Neuronal stem cell (in vitro differentiated cells): ENCODE results near the gene GYS1.

Source experiments
- DNase-seq: peaks from one replicate; pipeline ENCODE4 v3.0.0-alpha.2; 2013; ENCODE audit warnings: low spot score
- H2AFZ ChIP-seq: one replicate; pipeline ENCODE4 v1.6.1; 2013; ENCODE audit warnings: mild to moderate bottlenecking, low read length, inconsistent platforms
- H2AK5ac ChIP-seq: 2 replicates; pipeline ENCODE4 v1.6.1; 2013; ENCODE audit warnings: low read depth, mild to moderate bottlenecking, inconsistent platforms, low read length, moderate library complexity, mixed read lengths
- H2BK120ac ChIP-seq: 2 replicates; pipeline ENCODE4 v1.6.1; 2013; ENCODE audit warnings: low read depth, mild to moderate bottlenecking, inconsistent platforms, low read length, moderate library complexity, mixed read lengths
- H2BK12ac ChIP-seq: one replicate; pipeline ENCODE4 v1.6.1; 2013; ENCODE audit warnings: low read length, inconsistent platforms
- H2BK15ac ChIP-seq: 2 replicates; pipeline ENCODE4 v1.6.1; 2013; ENCODE audit warnings: mild to moderate bottlenecking, low read length, inconsistent platforms, mixed read lengths
- H2BK5ac ChIP-seq: one replicate; pipeline ENCODE4 v1.6.1; 2013; ENCODE audit warnings: inconsistent platforms, mild to moderate bottlenecking, low read length, moderate library complexity
- H3K14ac ChIP-seq: one replicate; pipeline ENCODE4 v1.6.1; 2013; ENCODE audit warnings: low read length, inconsistent platforms
- H3K18ac ChIP-seq: 2 replicates; pipeline ENCODE4 v1.6.1; 2013; ENCODE audit warnings: low read length, inconsistent platforms
- H3K23ac ChIP-seq: 2 replicates; pipeline ENCODE4 v1.6.1; 2013; ENCODE audit warnings: low read depth, mild to moderate bottlenecking, mixed read lengths, low read length, inconsistent platforms; ENCODE audit not compliant: poor library complexity
- H3K27ac ChIP-seq: replicated peaks from 3 replicates; pipeline ENCODE4 v1.5.1; 2013; ENCODE audit warnings: low read length, inconsistent platforms
- H3K27me3 ChIP-seq, 3 experiments: 2 replicates each; pipeline ENCODE4 v1.6.1; 2013; ENCODE audit warnings: low read length in 3 of 3, mild to moderate bottlenecking in 2 of 3, inconsistent platforms in 1 of 3, low read depth in 1 of 3, mixed read lengths in 1 of 3, moderate library complexity in 1 of 3; ENCODE audit not compliant: control insufficient read depth in 3 of 3, insufficient read depth in 3 of 3
- H3K36me3 ChIP-seq, 2 donors: replicated peaks in 1 of 2; 2 replicates each; pipeline ENCODE4 v1.6.1; 2013; ENCODE audit warnings: low read length in 2 of 2; ENCODE audit not compliant: control insufficient read depth in 2 of 2, insufficient read depth in 2 of 2
- H3K4ac ChIP-seq: 2 replicates; pipeline ENCODE4 v1.6.1; 2013; ENCODE audit warnings: inconsistent platforms, mild to moderate bottlenecking, low read length, moderate library complexity
- H3K4me1 ChIP-seq, 2 donors: 1 replicate in 1 of 2; 2 replicates in 1 of 2; pipeline ENCODE4 v1.6.1; 2013; ENCODE audit warnings: low read length in 2 of 2, low read depth in 1 of 2; ENCODE audit not compliant: control insufficient read depth in 2 of 2, insufficient read depth in 1 of 2
- H3K4me2 ChIP-seq: one replicate; pipeline ENCODE4 v1.6.1; 2013; ENCODE audit warnings: mild to moderate bottlenecking, low read length, inconsistent platforms; ENCODE audit not compliant: insufficient read depth, poor library complexity, severe bottlenecking
- H3K4me3 ChIP-seq, 2 donors: 2 replicates each; pipeline ENCODE4 v1.5.1; 2013; ENCODE audit warnings: low read length in 2 of 2, mild to moderate bottlenecking in 2 of 2, inconsistent platforms in 1 of 2, moderate library complexity in 1 of 2
- H3K79me1 ChIP-seq: one replicate; pipeline ENCODE4 v1.6.1; 2013; ENCODE audit warnings: low read depth, mild to moderate bottlenecking, inconsistent platforms, low read length, moderate library complexity
- H3K9ac ChIP-seq: one replicate; pipeline ENCODE4 v1.6.1; 2013; ENCODE audit warnings: mild to moderate bottlenecking, low read depth, low read length, inconsistent platforms; ENCODE audit not compliant: poor library complexity
- H3K9me3 ChIP-seq, 2 donors: replicated peaks in 1 of 2; 2 replicates each; pipeline versions ENCODE3 to v1.6.1; 2013; ENCODE audit warnings: low read length in 2 of 2, mild to moderate bottlenecking in 2 of 2, inconsistent platforms in 1 of 2, low read depth in 1 of 2, mixed read lengths in 1 of 2, moderate library complexity in 1 of 2; ENCODE audit not compliant: control insufficient read depth in 2 of 2, insufficient read depth in 1 of 2
- H4K8ac ChIP-seq: one replicate; pipeline ENCODE4 v1.6.1; 2013; ENCODE audit warnings: low read depth, mild to moderate bottlenecking, inconsistent platforms, low read length, moderate library complexity
- H4K91ac ChIP-seq: one replicate; pipeline ENCODE4 v1.6.1; 2013; ENCODE audit warnings: low read length, low read depth, mild to moderate bottlenecking, inconsistent platforms; ENCODE audit not compliant: poor library complexity
- WGBS, 2 donors: extraction: QIAGEN DNeasy Blood & Tissue Kit; methylation state at CpG; one replicate each; pipeline ENCODE4 v1.1.7; 2013; ENCODE audit warnings: missing lambda C conversion rate in 2 of 2, mixed read lengths in 1 of 2; ENCODE audit not compliant: insufficient read length in 2 of 2, insufficient replicate concordance in 1 of 2; ENCODE audit errors: extremely low coverage in 2 of 2; 5-methylcytosine and 5-hydroxymethylcytosine counted together

The GYS1 gene

DNA sequence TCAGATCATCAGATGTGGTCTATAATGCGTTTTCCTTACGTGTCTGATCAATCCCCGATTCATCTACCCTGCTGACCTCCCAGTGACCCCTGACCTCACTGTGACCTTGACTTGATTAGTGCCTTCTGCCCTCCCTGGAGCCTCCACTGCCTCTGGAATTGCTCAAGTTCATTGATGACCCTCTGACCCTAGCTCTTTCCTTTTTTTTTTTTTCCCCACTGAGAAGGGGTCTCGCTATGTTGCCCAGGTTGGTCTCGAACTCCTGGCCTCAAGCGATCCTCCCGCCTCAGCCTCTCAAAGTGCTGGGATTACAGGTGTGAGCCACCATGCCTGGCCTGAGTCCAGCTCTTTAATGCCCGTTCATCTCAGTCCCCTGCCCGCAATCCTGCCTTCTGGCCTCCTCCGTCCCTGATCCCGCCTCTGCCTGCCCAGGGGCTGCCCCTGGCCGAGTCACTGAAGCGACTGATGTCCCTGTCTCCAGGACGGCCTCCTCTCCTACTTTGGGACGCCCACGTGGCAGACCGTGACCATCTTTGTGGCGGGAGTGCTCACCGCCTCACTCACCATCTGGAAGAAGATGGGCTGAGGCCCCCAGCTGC is 32.0 kb downstream of the GYS1 start:
- Histone ChIP-seq H2BK5ac (peak overlapping the region; percentile 70), H2AK5ac (no peak overlapping the region), H3K27ac (no peak overlapping the region), H2BK12ac (peak overlapping the region; percentile 16), H3K4ac (no peak overlapping the region), H3K18ac (no peak overlapping the region), H4K8ac (no peak overlapping the region), H3K23ac (peak overlapping the region; percentile 22), H3K27me3 (no peaks in the 10 kb centered on the region), H3K4me1 (peaks cover 14 to 23% of the 10 kb centered on the region in 2 donors), H3K4me2 (no peak overlapping the region), H3K14ac (no peak overlapping the region), H4K91ac (no peak overlapping the region), H3K36me3 (peaks cover 8 to 41% of the 10 kb centered on the region in 2 donors), H3K79me1 (peaks cover 7% of the 10 kb centered on the region), H3K9ac (peak overlapping the region; percentile 63), H2BK15ac (no peak overlapping the region), H2BK120ac (peak overlapping the region; percentile 81), H3K9me3 (peaks cover 0 to under 1% of the 10 kb centered on the region in 2 donors), H3K4me3 (no peak overlapping the region), H2AFZ (no peak overlapping the region)
- DNase-seq: no peak
- WGBS, 2 donors: no CpG with 5 or more reads among the region's 19 CpGs

DNA sequence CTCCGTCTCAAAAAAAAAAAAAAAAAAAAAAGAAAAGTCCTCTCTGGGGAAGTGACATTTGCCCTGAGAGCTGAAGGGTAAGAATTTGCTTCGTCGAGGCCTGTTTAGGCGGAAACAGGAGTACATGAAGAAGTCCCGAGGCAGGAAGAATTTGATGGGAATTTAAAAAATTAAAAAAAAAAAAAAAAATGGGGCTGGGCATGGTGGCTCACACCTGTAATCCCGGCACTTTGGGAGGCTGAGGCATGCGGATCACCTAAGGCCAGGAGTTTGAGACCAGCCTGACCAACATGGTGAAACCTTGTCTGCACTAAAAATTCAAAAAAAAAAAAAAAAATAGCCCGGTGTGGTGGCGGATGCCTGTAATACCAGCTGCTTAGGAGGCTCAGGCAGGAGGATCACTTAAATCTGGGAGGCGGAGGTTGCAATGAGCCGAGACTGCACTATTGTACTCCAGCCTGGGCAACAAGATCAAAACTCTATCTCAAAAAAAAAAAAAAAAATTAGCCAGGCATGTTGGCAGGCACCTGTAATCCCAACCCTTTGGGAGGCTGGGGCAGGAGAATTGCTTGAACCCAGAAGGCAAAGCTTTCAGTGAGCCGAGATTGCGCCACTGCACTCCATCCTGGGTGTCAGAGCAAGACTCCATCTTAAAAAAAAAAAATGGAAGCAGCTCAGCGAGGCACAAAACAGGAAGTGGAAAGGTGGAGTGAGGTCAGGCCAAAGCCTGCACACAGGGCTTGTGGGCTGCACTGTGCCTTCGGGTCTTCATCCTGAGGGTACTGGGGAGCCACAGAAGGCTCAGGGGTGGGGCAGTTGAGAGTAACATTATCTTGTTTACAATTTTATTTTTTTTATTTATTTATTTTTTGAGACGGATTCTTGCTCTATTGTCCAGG is 33.5 kb downstream of the GYS1 start:
- Histone ChIP-seq H3K23ac (no peak overlapping the region), H4K91ac (no peak overlapping the region), H3K27ac (no peak overlapping the region), H2BK12ac (no peak overlapping the region), H3K14ac (no peak overlapping the region), H2AFZ (no peak overlapping the region), H3K9ac (no peak overlapping the region), H3K4me1 (peaks cover 22 to 28% of the 10 kb centered on the region in 2 donors), H3K18ac (no peak overlapping the region), H3K79me1 (peaks cover 10% of the 10 kb centered on the region), H3K27me3 (no peaks in the 10 kb centered on the region), H2BK120ac (no peak overlapping the region), H3K4ac (no peak overlapping the region), H3K36me3 (peaks cover 8 to 45% of the 10 kb centered on the region in 2 donors), H3K9me3 (no peaks in the 10 kb centered on the region), H3K4me2 (no peak overlapping the region), H2AK5ac (no peak overlapping the region), H2BK15ac (no peak overlapping the region), H3K4me3 (no peak overlapping the region), H4K8ac (no peak overlapping the region), H2BK5ac (no peak overlapping the region)
- no peak for DNase-seq
- WGBS, 2 donors: no CpG with 5 or more reads among the region's 16 CpGs

DNA sequence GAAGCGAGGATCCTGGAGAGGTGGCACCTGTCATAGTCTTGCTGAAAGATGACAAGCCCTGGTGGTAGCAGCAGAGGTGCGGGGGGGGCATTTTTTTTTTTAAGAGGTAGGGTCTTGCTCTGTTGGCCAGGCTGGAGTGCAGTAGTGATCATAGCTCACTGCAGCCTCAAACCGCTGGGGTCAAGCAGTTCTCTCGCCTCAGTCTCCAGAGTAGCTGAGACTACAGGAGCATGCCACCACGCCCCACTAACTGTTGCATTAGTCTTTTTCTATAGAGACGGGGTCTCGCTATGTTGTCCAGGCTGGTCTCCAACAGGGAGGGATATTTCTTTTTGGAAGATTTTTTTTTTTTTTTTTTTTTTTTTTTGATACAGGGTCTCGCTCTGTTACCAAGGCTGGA is 35.1 kb downstream of the GYS1 start:
- no peaks in the 10 kb centered on the region for H3K27me3 ChIP-seq
- no peak overlapping the region for H3K9ac ChIP-seq
- no CpG with 5 or more reads among the region's 8 CpGs for WGBS, 2 donors
- no peak overlapping the region for H3K4ac ChIP-seq
- H3K79me1 ChIP-seq: peaks cover 10% of the 10 kb centered on the region
- peaks cover 8 to 15% of the 10 kb centered on the region in 2 donors for H3K4me1 ChIP-seq
- H3K14ac ChIP-seq: no peak overlapping the region
- H3K18ac ChIP-seq: no peak overlapping the region
- no peak overlapping the region for H2AK5ac ChIP-seq
- H3K36me3 ChIP-seq: peaks cover 8 to 45% of the 10 kb centered on the region in 2 donors
- no peak overlapping the region for H4K91ac ChIP-seq
- H3K27ac ChIP-seq: no peak overlapping the region
- H4K8ac ChIP-seq: no peak overlapping the region
- no peak overlapping the region for H3K4me3 ChIP-seq
- no peak overlapping the region for H2AFZ ChIP-seq
- no peak overlapping the region for H3K23ac ChIP-seq
- H2BK120ac ChIP-seq: no peak overlapping the region
- DNase-seq: no peak
- no peak overlapping the region for H2BK5ac ChIP-seq
- H2BK12ac ChIP-seq: no peak overlapping the region
- no peak overlapping the region for H2BK15ac ChIP-seq
- no peak overlapping the region for H3K4me2 ChIP-seq
- H3K9me3 ChIP-seq: no peaks in the 10 kb centered on the region

- Histone ChIP-seq H2BK120ac (no peak overlapping the region), H3K9me3 (no peaks in the 10 kb centered on the region), H3K14ac (no peak overlapping the region), H3K27ac (peak overlapping the region; percentile 67), H3K23ac (peak overlapping the region; percentile 99), H3K79me1 (peaks cover 8% of the 10 kb centered on the region), H3K18ac (peak overlapping the region; percentile 96), H3K4me3 (peak overlapping the region; percentile 66 to 89), H3K4ac (no peak overlapping the region), H2AFZ (peak overlapping the region; percentile 99), H2BK15ac (no peak overlapping the region), H3K4me2 (peak overlapping the region; percentile 90), H3K27me3 (no peaks in the 10 kb centered on the region), H2BK5ac (peak overlapping the region; percentile 83), H2AK5ac (peak overlapping the region; percentile 71), H4K91ac (no peak overlapping the region), H2BK12ac (no peak overlapping the region), H3K9ac (peak overlapping the region; percentile 94), H4K8ac (peak overlapping the region; percentile 57), H3K4me1 (peaks cover 6 to 7% of the 10 kb centered on the region in 2 donors), H3K36me3 (peaks cover 7 to 35% of the 10 kb centered on the region in 2 donors)
- no peak for DNase-seq
- WGBS, 2 donors: no CpG with 5 or more reads among the region's 16 CpGs
Observed at GRCh38 chr19:48955308-48955958, 37.7 kb downstream of the GYS1 start.
